Measurements from ENCODE around the gene PLCL1. TPM values are rescaled to one million over a fixed set of nuclear protein-coding genes. Genes with fewer than 3 reads are reported as not detected.

Gene PLCL1
- total RNA-seq, 1 experiment from 2014 or later, result 0.07 TPM

- Histone ChIP-seq H3K79me2 (ENCODE audit: insufficient read depth, low read length) (no peaks in the 10 kb centered on the region), H2AFZ (ENCODE audit: low read depth, low read length, poor library complexity, severe bottlenecking) (no peak overlapping the region), H3K4me1 (ENCODE audit: control insufficient read depth in 1 of 2, insufficient read depth in 2 of 2, low read length in 2 of 2) (no peaks in the 10 kb centered on the region), H3K4me2 (ENCODE audit: low read length) (no peak overlapping the region), H3K9ac (ENCODE audit: low read length) (no peak overlapping the region), H3K27ac (ENCODE audit: low read depth, low read length) (no peak overlapping the region), H3K4me3 (replicated peaks in 1 of 2; ENCODE audit: low read depth in 1 of 2, low read length in 2 of 2) (no peak overlapping the region), H3K36me3 (ENCODE audit: control insufficient read depth in 1 of 2, insufficient read depth in 2 of 2, low read length in 2 of 2) (no peaks in the 10 kb centered on the region), H3K27me3 (ENCODE audit: insufficient read depth, low read length) (peaks cover 2% of the 10 kb centered on the region; the same call in 1 of the 2 replicates), H4K20me1 (ENCODE audit: insufficient read depth) (no peaks in the 10 kb centered on the region), H3K9me3 (ENCODE audit: control insufficient read depth in 1 of 2, insufficient read depth in 1 of 2, low read depth in 1 of 2, low read length in 2 of 2) (no peaks in the 10 kb centered on the region), H3K9me2 (ENCODE audit: insufficient read depth) (no peaks in the 10 kb centered on the region)
- ChIA-PET POLR2A (no interaction called here), RAD21 (ENCODE audit: low non-redundant PET in 1 of 2, low total read pairs in 2 of 2, uncharacterized antibody in 2 of 2, unreplicated experiment in 2 of 2) (no interaction called here), CTCF (no interaction called here)
- no peak for DNase-seq (ENCODE audit: low read depth, low spot score)
- intact Hi-C loops (cut with micrococcal nuclease), result no loop called here
- BruUV-seq (replicated peaks), result no TSS peak
- TF ChIP-seq ZFX (IDR thresholded peaks at IDR 0.05) (no peak), MAX (IDR thresholded peaks at IDR 0.05) (no peak), SRF (IDR thresholded peaks at IDR 0.05; ENCODE audit: low read depth) (no peak), POLR2AphosphoS5 (IDR thresholded peaks at IDR 0.05; ENCODE audit: low read depth, low read length) (no peak), RAD21 (IDR thresholded peaks at IDR 0.05; ENCODE audit: low read depth) (no peak), CBX3 (IDR thresholded peaks at IDR 0.05; ENCODE audit: low read depth) (no peak), ATF3 (IDR thresholded peaks at IDR 0.05) (no peak)
- no peak for ATAC-seq
Observed at GRCh38 chr2:197924483-197924882, 120.1 kb downstream of the PLCL1 start.

GRCh38 chr2:197925204-197925603 is 120.8 kb downstream of the PLCL1 start:
- POLR2A ChIA-PET, result no interaction called here
- CTCF ChIA-PET, result no interaction called here
- no peaks in the 10 kb centered on the region for H4K20me1 ChIP-seq (ENCODE audit: insufficient read depth)
- H3K4me1 ChIP-seq (ENCODE audit: control insufficient read depth in 1 of 2, insufficient read depth in 2 of 2, low read length in 2 of 2), result no peaks in the 10 kb centered on the region
- H3K27me3 ChIP-seq (ENCODE audit: insufficient read depth, low read length), result no peaks in the 10 kb centered on the region
- no peak overlapping the region for H3K27ac ChIP-seq (ENCODE audit: low read depth, low read length)
- intact Hi-C loops (cut with micrococcal nuclease), result no loop called here
- ATAC-seq (no peak), DNase-seq (ENCODE audit: low read depth, low spot score) (no peak)
- no peaks in the 10 kb centered on the region for H3K36me3 ChIP-seq (ENCODE audit: control insufficient read depth in 1 of 2, insufficient read depth in 2 of 2, low read length in 2 of 2)
- no peaks in the 10 kb centered on the region for H3K9me3 ChIP-seq (ENCODE audit: control insufficient read depth in 1 of 2, insufficient read depth in 1 of 2, low read depth in 1 of 2, low read length in 2 of 2)
- RAD21 ChIA-PET (ENCODE audit: low non-redundant PET in 1 of 2, low total read pairs in 2 of 2, uncharacterized antibody in 2 of 2, unreplicated experiment in 2 of 2), result no interaction called here
- H3K9ac ChIP-seq (ENCODE audit: low read length), result no peak overlapping the region
- H3K4me3 ChIP-seq (replicated peaks in 1 of 2; ENCODE audit: low read depth in 1 of 2, low read length in 2 of 2), result no peak overlapping the region
- no peaks in the 10 kb centered on the region for H3K9me2 ChIP-seq (ENCODE audit: insufficient read depth)
- no peaks in the 10 kb centered on the region for H3K79me2 ChIP-seq (ENCODE audit: insufficient read depth, low read length)
- no TSS peak for BruUV-seq (replicated peaks)
- no peak for TF ChIP-seq TCF7L2 (IDR thresholded peaks at IDR 0.05; ENCODE audit: borderline replicate concordance, extremely low read depth, insufficient read depth, insufficient read length)
- TF ChIP-seq RAD21 (IDR thresholded peaks at IDR 0.05; ENCODE audit: low read depth), result no peak
- no peak for TF ChIP-seq SRF (IDR thresholded peaks at IDR 0.05; ENCODE audit: low read depth)
- TF ChIP-seq CBX3 (IDR thresholded peaks at IDR 0.05; ENCODE audit: low read depth), result no peak
- TF ChIP-seq MAX (IDR thresholded peaks at IDR 0.05), result no peak
- no peak for TF ChIP-seq ZNF274 (IDR thresholded peaks at IDR 0.05; ENCODE audit: low read depth, low read length)
- TF ChIP-seq EZH2phosphoT487 (IDR thresholded peaks at IDR 0.05; ENCODE audit: borderline replicate concordance), result no peak
- no peak for TF ChIP-seq POLR2AphosphoS5 (IDR thresholded peaks at IDR 0.05; ENCODE audit: low read depth, low read length)
- TF ChIP-seq REST (IDR thresholded peaks at IDR 0.05; ENCODE audit: low read depth), result no peak
- TF ChIP-seq SP1 (IDR thresholded peaks at IDR 0.05; ENCODE audit: low read depth), result no peak
- TF ChIP-seq EGR1 (IDR thresholded peaks at IDR 0.05; ENCODE audit: low read depth), result no peak
- no peak for TF ChIP-seq ZFX (IDR thresholded peaks at IDR 0.05)
- TF ChIP-seq ELF1 (IDR thresholded peaks at IDR 0.05; ENCODE audit: borderline replicate concordance, low read depth), result no peak
- TF ChIP-seq SIN3A (IDR thresholded peaks at IDR 0.05; ENCODE audit: low read depth), result no peak
- TF ChIP-seq ATF3 (IDR thresholded peaks at IDR 0.05), result no peak
- TF ChIP-seq FOSL1 (IDR thresholded peaks at IDR 0.05; ENCODE audit: low read depth), result no peak
- TF ChIP-seq YY1 (IDR thresholded peaks at IDR 0.05; ENCODE audit: extremely low read depth, insufficient replicate concordance, low read depth, low read length), result no peak
- no peak for TF ChIP-seq JUND (IDR thresholded peaks at IDR 0.05)
- no peak for TF ChIP-seq POLR2A (IDR thresholded peaks at IDR 0.05; ENCODE audit: borderline replicate concordance, extremely low read depth, insufficient read depth, insufficient read length)
- no peak overlapping the region for H2AFZ ChIP-seq (ENCODE audit: low read depth, low read length, poor library complexity, severe bottlenecking)
- no peak overlapping the region for H3K4me2 ChIP-seq (ENCODE audit: low read length)

Data from HCT116 (cell line).